Measurements from ENCODE around the gene ZFP3.
"Not testable (repeated sequence)": the region's sequence is repeated elsewhere in the genome, so short reads cannot be mapped to it uniquely, and the experiment has no call there.

ZFP3 gene

DNA sequence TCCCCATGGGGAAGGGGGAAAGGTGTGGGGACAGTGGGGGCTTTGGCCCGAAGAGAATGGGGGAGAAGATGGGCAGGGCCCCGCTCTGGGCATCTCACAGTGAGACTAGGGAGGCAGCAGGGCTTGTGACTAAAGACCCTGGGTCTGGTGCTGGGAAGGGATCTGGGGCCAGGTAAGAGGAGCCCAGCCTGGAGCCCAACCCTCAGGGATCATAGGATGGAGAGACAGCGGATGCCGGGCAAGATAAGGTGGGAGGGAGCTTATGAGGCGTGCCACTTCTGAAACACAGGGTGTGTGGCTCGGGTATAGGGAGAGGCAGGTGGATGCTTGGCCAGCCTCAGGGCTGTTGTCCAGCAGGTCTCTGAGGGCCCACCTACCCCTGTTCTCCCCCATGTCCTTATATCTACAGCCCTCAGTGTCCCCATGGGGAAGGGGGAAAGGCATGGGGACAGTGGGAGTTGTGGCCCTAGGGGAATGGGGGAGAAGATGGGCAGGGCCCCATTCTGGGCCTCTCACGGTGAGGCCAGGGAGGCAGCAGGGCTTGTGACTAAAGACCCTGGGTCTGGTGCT, 53.0 kb downstream of the ZFP3 start:
- TF ChIP-seq POLR2A (IDR thresholded peaks at IDR 0.05; ENCODE audit: low read depth, low read length) (no peak), POLR2AphosphoS5 (IDR thresholded peaks at IDR 0.05; ENCODE audit: low read depth, low read length) (no peak), TAF1 (IDR thresholded peaks at IDR 0.05; ENCODE audit: borderline replicate concordance, low read depth, low read length) (no peak)
- no peak for DNase-seq (ENCODE audit: insufficient read length)
- no peak for FAIRE-seq

DNA sequence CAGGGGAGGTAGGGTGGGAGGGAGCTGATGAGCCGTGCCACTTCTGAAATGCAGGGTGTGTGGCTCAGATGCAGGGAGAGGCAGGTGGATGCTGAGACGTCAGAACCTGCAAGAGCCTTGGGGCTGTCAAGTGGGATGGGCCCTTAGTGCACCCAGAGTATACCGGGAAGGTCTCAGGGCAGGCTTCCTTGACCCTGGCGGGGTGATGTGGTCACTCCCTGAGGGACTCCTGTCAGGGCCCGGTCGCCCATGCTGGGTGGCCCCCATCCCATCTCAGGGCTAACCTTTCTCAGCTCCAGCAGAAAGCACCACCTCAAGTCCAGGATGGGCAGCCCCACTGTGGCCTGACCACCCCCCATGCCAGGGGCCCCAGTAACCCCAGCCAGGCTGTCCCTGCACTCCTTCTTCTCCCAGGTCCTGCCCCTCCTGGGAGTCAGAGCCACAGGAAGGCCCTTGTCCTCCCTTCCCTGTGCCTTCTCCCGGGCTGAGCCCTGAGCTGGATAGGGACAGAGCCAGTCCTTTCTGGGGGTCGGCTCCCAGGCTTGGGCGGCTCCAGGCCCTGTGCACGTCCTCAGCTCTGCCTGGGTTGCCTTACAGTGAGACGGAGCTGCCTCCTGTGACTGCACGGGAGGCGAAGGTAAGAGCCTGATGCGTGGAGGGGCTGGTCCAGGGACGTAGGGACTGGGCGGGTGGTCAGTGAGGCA, 53.7 kb downstream of the ZFP3 start:
- not testable (repeated sequence) for DNase-seq (ENCODE audit: insufficient read length)

DNA sequence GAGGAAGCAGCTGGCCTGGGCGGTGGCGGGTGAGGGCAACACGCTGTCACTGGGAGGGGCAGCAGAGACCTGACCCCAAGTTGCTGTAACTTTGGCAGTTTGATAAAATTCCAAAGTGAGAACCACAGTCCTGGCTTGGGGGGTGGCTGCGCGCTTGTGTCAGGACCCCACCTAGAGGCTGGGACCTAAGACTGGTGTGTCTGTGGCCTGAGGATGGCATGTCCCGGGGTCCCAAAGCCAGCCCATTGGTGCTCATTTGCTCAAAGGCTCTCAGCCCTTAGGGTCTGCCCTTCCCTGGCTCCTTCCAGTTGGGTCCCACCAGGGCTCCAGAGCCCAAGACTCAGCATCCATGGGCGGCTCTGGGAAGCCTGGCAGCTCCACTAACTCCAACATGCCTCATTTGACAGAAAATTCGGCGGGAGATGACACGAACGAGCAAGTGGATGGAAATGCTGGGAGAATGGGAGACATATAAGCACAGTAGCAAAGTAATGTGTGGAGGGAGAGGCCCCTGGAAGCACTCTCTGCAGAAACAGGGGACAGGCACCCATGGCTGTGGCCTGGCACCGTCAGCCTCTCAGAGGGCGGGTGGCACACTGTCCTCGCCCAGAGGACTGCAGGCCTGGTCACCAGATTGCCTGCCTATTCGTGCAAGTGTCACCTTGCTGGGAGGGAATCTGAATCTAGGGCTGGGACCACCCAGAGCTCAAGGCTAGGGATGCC, 54.4 kb downstream of the ZFP3 start:
- DNase-seq (ENCODE audit: insufficient read length); FAIRE-seq: not testable (repeated sequence)

More for the DNA sequence above, 53.7 kb downstream of the ZFP3 start:
- FAIRE-seq, result not testable (repeated sequence)

DNA sequence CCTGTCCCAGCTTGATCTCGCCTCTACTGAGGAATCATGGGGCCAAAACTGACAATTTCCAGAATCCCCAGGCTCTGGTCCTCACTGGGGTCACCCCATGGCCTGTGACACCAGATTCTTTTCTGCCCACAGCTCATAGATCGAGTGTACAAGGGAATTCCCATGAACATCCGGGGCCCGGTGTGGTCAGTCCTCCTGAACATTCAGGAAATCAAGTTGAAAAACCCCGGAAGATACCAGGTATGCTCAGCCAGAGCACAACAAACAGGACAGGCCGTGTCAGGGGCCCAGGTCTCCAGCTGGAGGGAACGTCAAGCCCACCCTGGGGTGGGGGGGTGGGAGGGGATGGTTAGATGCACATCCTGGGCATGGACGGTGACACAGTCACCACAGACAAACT, 55.0 kb downstream of the ZFP3 start:
- TF ChIP-seq TAF1 (IDR thresholded peaks at IDR 0.05; ENCODE audit: borderline replicate concordance, low read depth, low read length), result no peak
- TF ChIP-seq POLR2AphosphoS5 (IDR thresholded peaks at IDR 0.05; ENCODE audit: low read depth, low read length), result no peak
- TF ChIP-seq POLR2A (IDR thresholded peaks at IDR 0.05; ENCODE audit: low read depth, low read length), result no peak
- DNase-seq (ENCODE audit: insufficient read length), result no peak
- FAIRE-seq, result no peak

DNA sequence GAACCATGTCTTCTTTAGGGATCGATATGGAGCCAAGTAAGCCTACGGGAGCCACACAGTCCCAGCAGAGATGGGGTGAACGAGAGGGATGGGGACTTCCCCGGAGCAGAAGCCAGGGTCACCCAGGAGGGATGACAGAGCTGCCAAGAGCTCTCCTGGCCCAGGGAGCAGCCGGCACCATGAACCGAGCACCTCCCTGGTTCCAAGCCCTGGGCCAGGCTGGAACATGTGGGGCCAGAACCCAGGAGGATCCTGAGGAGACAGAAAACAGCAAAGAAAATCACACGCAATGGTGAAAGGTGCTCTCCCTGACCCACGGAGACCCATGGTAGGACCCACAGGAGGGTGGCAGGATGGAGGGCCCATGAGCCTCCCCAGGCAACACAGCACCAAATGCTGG, 55.7 kb downstream of the ZFP3 start:
- not testable (repeated sequence) for FAIRE-seq; DNase-seq (ENCODE audit: insufficient read length)

DNA sequence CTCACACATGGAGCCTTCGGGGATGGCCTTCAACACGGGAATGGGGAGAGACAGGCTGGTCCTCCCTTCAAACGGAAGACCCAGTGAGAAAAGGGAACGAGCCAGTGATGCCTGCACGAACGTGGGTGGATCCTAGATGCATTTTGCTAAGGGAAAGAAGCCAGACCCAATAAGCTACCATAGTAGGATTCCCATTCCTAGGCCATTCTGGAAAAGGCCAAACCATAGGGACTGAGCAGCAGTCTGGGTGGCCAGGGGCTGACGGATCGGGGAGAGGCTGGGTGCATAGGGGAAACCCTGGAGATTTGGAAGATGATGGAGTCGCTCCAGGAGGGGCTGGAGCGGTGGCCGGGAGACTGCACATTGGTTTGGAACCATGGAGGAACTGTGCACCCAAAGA, 56.3 kb downstream of the ZFP3 start:
- DNase-seq (ENCODE audit: insufficient read length); FAIRE-seq: not testable (repeated sequence)

DNA sequence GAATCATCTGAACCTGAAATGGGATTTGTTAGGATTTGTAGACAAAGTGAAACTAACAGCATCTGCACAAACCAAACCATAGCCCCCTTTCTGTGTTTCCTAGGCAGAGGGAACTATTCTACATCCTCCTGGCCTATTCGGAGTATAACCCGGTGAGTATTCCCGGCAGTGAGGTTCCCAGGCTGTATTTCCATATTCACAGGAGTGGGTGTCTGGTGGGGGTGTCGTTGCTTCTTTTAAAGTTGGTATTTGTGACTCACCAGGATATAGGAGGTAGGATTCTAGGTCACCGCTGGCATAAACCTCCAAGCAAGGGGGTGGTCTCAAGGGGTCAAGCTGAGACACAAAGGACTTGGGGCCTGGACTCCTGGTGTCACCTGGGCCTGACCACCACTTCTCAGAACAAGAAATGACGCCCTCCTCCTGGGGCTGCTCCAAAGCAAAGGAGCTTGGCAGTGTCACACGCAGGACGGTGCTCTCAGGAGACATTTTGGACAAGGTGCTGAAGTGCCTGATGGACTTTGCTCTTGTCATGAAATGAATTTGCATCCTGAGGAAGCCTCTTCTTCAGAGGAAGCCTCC, 57.0 kb downstream of the ZFP3 start:
- not testable (repeated sequence) for FAIRE-seq; DNase-seq (ENCODE audit: insufficient read length)

DNA sequence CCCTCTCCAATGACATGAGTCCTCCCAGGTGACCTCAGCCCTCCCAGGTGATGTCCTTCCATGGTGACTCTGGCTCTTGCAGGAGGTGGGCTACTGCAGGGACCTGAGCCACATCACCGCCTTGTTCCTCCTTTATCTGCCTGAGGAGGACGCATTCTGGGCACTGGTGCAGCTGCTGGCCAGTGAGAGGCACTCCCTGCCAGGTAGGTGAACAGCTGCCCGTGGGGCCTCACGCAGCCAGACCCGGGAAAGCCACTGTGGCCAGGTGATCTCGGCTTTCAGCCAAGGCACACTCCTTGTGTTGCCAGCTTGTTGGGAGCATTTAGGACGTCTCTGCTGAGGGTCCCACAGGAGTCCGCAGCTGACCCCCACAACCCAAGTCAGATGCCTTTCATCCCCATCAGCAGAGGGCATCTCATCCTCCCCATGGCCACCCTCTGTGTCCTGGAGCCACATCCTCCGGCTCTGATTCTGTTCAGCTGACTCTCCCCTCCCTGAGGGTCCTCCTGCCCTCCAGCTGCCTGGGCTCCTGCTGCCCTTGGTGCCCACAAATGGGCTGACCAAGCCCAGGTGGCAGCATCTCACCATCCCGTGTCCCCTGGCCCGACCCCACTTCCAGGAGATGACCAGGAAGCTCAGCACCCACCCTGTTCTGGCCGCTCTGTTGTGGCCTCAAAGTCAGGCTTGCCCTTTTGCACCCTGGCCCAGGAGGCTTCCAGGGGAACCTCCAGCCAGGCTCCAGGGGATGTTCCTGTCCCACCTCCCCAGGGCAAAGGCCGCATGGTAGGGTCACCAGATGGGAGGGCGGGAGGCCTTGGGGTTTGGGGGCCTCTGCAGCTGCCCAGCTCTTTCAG, 57.7 kb downstream of the ZFP3 start:
- no peak for TF ChIP-seq POLR2A (IDR thresholded peaks at IDR 0.05; ENCODE audit: low read depth, low read length)
- TF ChIP-seq TAF1 (IDR thresholded peaks at IDR 0.05; ENCODE audit: borderline replicate concordance, low read depth, low read length), result no peak
- DNase-seq (ENCODE audit: insufficient read length) (no peak), FAIRE-seq (no peak)

DNA sequence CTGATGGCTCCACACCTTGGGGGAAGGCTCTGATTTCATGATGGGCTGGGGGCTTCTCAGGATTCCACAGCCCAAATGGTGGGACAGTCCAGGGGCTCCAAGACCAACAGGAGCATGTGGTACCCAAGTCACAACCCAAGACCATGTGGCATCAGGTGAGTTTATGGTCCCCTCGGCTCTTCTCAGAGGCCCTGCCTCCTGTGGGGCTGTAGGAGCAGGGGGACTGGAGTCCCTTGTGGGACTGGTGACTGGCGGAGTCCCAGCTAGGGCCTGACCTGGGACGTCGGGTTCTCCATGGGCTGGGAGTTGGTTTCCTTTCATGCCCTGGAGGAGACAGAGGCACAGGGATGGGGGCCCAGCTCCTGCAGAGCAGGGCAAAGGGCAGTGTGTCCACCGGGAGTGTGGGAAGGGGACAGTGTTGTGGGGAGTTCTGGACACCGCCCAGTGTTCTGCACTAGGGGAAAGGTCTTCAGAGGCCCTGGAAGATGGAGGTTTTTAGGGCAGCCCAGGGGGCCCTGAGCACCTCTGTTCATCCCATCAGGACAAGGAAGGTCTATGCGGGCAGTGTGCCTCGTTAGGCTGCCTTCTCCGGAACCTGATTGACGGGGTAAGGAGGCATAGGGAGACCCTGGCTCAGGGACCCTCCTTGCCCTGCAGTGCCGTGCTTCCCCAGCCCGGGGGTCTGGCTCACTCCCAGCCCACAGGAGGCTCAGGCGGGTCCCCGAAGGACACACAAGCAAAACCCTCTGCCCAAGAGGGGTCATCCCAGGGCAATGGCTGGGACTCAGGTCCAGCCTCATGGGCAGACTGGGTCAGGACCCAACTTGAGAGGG, 58.5 kb downstream of the ZFP3 start:
- not testable (repeated sequence) for DNase-seq (ENCODE audit: insufficient read length); FAIRE-seq

DNA sequence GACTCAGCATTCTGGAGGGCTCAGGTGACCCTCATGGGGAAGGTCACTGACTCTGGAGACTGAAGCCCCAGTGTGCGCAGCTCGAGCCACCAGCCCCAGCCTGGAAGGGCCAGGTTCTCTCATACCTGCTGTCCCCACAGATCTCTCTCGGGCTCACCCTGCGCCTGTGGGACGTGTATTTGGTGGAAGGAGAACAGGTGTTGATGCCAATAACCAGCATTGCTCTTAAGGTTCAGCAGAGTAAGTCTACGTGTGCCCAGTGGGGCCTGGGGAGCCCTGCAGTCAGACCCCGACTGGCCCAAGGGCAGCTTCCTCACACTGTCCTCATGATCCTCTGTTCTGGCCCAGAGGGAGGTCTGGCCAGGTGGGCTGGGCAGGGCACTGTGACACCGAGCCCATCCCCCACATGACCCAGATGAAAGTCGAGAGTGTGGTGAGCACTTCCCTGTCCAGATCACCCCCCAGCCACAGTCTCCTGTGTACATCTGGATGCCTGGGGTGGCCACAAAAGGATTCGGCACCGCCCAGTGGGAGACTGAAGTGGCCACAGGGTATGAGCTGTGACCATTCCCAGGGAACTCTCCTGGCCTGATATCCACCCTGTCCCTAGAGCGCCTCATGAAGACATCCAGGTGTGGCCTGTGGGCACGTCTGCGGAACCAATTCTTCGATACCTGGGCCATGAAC, 59.4 kb downstream of the ZFP3 start:
- FAIRE-seq, result not testable (repeated sequence)

DNA sequence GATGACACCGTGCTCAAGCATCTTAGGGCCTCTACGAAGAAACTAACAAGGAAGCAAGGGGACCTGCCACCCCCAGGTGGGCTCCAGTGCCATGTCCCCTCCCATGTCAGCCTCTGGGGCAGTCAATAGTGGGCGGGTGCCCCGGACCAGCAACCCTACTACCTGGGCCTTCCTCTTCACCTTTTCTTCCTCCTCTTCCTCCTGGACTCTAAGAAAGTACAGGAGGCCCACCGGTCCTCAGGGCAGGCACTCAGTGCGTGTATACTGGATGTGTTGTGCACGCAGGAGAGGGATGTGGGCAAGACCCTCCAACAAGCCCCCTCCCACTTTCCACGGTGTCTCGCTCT, 59.9 kb downstream of the ZFP3 start:
- not testable (repeated sequence) for DNase-seq (ENCODE audit: insufficient read length)

More for the DNA sequence above, 59.4 kb downstream of the ZFP3 start:
- DNase-seq (ENCODE audit: insufficient read length), result not testable (repeated sequence)

More for the DNA sequence above, 59.9 kb downstream of the ZFP3 start:
- not testable (repeated sequence) for FAIRE-seq
